HTR-8/SVneo (cell line): ENCODE results near the gene DTX4.
A peak's percentile ranks its signal among the peaks of the same experiment; 100 is the strongest.

Experiments
- DNase-seq: peaks from one replicate; pipeline ENCODE4 v3.0.0; 2011; ENCODE audit warnings: low spot score, mixed read lengths; ENCODE audit not compliant: insufficient read length
- FAIRE-seq: peaks from 2 replicates; lab custom pipeline; 2011; peaks lifted over from hg19 to GRCh38; lab: Jason Lieb, UNC

Gene DTX4

GRCh38 chr11:59214141-59214893 lies 42.4 kb downstream of the DTX4 start:
- no peak for DNase-seq
- FAIRE-seq: no peak

GRCh38 chr11:59216641-59217564 lies 45.0 kb downstream of the DTX4 start:
- DNase-seq (no peak), FAIRE-seq (no peak)

GRCh38 chr11:59218319-59218718 lies 46.4 kb downstream of the DTX4 start:
- FAIRE-seq: no peak
- DNase-seq: no peak

GRCh38 chr11:59218893-59219292 lies 47.0 kb downstream of the DTX4 start:
- DNase-seq (no peak), FAIRE-seq (no peak)

- FAIRE-seq: no peak
- DNase-seq: no peak
Measured at GRCh38 chr11:59219836-59220235, 47.9 kb downstream of the DTX4 start.

GRCh38 chr11:59221441-59221840 lies 49.5 kb downstream of the DTX4 start:
- FAIRE-seq (no peak), DNase-seq (no peak)

- DNase-seq (no peak), FAIRE-seq (no peak)
Measured at GRCh38 chr11:59222464-59223060, 50.6 kb downstream of the DTX4 start.

GRCh38 chr11:59223177-59223576 lies 51.2 kb downstream of the DTX4 start:
- DNase-seq (no peak), FAIRE-seq (no peak)

GRCh38 chr11:59223611-59224010 lies 51.7 kb downstream of the DTX4 start:
- DNase-seq: no peak
- FAIRE-seq: no peak

- DNase-seq: no peak
- FAIRE-seq: peak; percentile 83
Measured at GRCh38 chr11:59224351-59224928, 52.5 kb downstream of the DTX4 start.

- FAIRE-seq (no peak), DNase-seq (no peak)
Measured at GRCh38 chr11:59225017-59225416, 53.1 kb downstream of the DTX4 start.

- DNase-seq: no peak
- no peak for FAIRE-seq
Measured at GRCh38 chr11:59226396-59226795, 54.5 kb downstream of the DTX4 start.

GRCh38 chr11:59240322-59240721 lies 68.4 kb downstream of the DTX4 start:
- DNase-seq (no peak), FAIRE-seq (no peak)

GRCh38 chr11:59243633-59244032 lies 71.7 kb downstream of the DTX4 start:
- DNase-seq: no peak
- FAIRE-seq: no peak

- FAIRE-seq (no peak), DNase-seq (no peak)
Measured at GRCh38 chr11:59247531-59248227, 75.7 kb downstream of the DTX4 start.

- FAIRE-seq: no peak
- DNase-seq: no peak
Measured at GRCh38 chr11:59249535-59249934, 77.6 kb downstream of the DTX4 start.

- DNase-seq: no peak
- no peak for FAIRE-seq
Measured at GRCh38 chr11:59253001-59253400, 81.1 kb downstream of the DTX4 start.

GRCh38 chr11:59254286-59254685 lies 82.4 kb downstream of the DTX4 start:
- no peak for DNase-seq
- no peak for FAIRE-seq

GRCh38 chr11:59255281-59255680 lies 83.3 kb downstream of the DTX4 start:
- no peak for DNase-seq
- FAIRE-seq: no peak
